HEK293 (cell line): ENCODE measurements around the gene AADAT.

Source experiments
- CTCF ChIA-PET: fragments of 350-600 bp; formaldehyde crosslinking; extraction: SDS; loops from one replicate; lab custom pipeline; 2021; ENCODE audit warnings: antibody characterized with exemption; lab: Yijun Ruan, JAX
- POLR2A ChIA-PET: fragments of 300-600 bp; formaldehyde crosslinking; extraction: SDS; loops from one replicate; lab custom pipeline; 2020; ENCODE audit warnings: antibody characterized with exemption, inconsistent platforms; lab: Yijun Ruan, JAX
- H3K27ac ChIP-seq: fragments of 200-500 bp; sonication (Bioruptor generic); 2 replicates; pipeline ENCODE4 v1.5.1; 2014; ENCODE audit warnings: low read depth, low read length, control low read depth, inconsistent platforms; ENCODE audit errors: extremely low read depth
- H3K36me3 ChIP-seq, 2 experiments: fragments of 200-500 bp in 1 of 2; sonication (Bioruptor generic) in 1 of 2; 1 replicate in 1 of 2; 2 replicates in 1 of 2; pipeline ENCODE4 v1.5.1; 2014 to 2017; ENCODE audit warnings: inconsistent platforms in 2 of 2, low read length in 2 of 2; ENCODE audit not compliant: control insufficient read depth in 2 of 2, insufficient read depth in 1 of 2
- H3K4me1 ChIP-seq: fragments of 200-500 bp; sonication (Bioruptor generic); 2 replicates; pipeline ENCODE4 v1.5.1; 2014; ENCODE audit warnings: mild to moderate bottlenecking, low read length, inconsistent platforms; ENCODE audit not compliant: control insufficient read depth, insufficient read depth
- H3K4me3 ChIP-seq: 2 replicates; pipeline ENCODE4 v1.5.1; 2011; ENCODE audit warnings: low read depth, mild to moderate bottlenecking, control low read depth, low read length, moderate library complexity
- H3K9me3 ChIP-seq: fragments of 200-500 bp; sonication (Bioruptor generic); 2 replicates; pipeline ENCODE4 v1.5.1; 2014; ENCODE audit warnings: low read depth, low read length, inconsistent platforms; ENCODE audit not compliant: control insufficient read depth, insufficient read depth
- BCL11B ChIP-seq: fragments of 450-650 bp; formaldehyde crosslinking; IDR thresholded peaks from 2 replicates; pipeline ENCODE4 v1.5.1; 2016; ENCODE audit warnings: low read depth, missing biosample characterization, missing genetic modification characterization
- GFI1B ChIP-seq: fragments of 450-650 bp; formaldehyde crosslinking; IDR thresholded peaks from 2 replicates; pipeline ENCODE4 v1.5.1; 2016; ENCODE audit warnings: missing biosample characterization, missing genetic modification characterization
- REPIN1 ChIP-seq: fragments of 450-650 bp; formaldehyde crosslinking; IDR thresholded peaks from 2 replicates; pipeline ENCODE4 v1.5.1; 2017; ENCODE audit warnings: missing biosample characterization, missing genetic modification characterization, low read depth
- ZNF146 ChIP-seq: fragments of 450-650 bp; formaldehyde crosslinking; IDR thresholded peaks from 2 replicates; pipeline ENCODE4 v1.5.1; 2016; ENCODE audit warnings: missing biosample characterization, missing genetic modification characterization
- ZNF239 ChIP-seq: fragments of 450-650 bp; formaldehyde crosslinking; IDR thresholded peaks from 2 replicates; pipeline ENCODE4 v1.5.1; 2016; ENCODE audit warnings: missing biosample characterization, missing genetic modification characterization
- ZNF324 ChIP-seq: fragments of 450-650 bp; formaldehyde crosslinking; IDR thresholded peaks from 2 replicates; pipeline ENCODE4 v1.5.1; 2016; ENCODE audit warnings: missing biosample characterization, missing genetic modification characterization
- ZNF341 ChIP-seq: fragments of 450-650 bp; formaldehyde crosslinking; IDR thresholded peaks from 2 replicates; pipeline ENCODE4; 2016; ENCODE audit warnings: low read depth, missing biosample characterization, missing genetic modification characterization
- ZNF37A ChIP-seq: fragments of 450-650 bp; IDR thresholded peaks from 2 replicates; pipeline ENCODE4 v1.5.1; 2018; ENCODE audit warnings: missing biosample characterization, missing genetic modification characterization
- ZNF394 ChIP-seq: fragments of 450-650 bp; formaldehyde crosslinking; IDR thresholded peaks from 2 replicates; pipeline ENCODE4 v1.5.1; 2016; ENCODE audit warnings: missing biosample characterization, missing genetic modification characterization, mild to moderate bottlenecking, moderate library complexity, borderline replicate concordance
- ZNF473 ChIP-seq: fragments of 450-650 bp; formaldehyde crosslinking; IDR thresholded peaks from 2 replicates; pipeline ENCODE4 v1.5.1; 2017; ENCODE audit warnings: missing biosample characterization, missing genetic modification characterization
- ZNF510 ChIP-seq: fragments of 450-650 bp; formaldehyde crosslinking; IDR thresholded peaks from 2 replicates; pipeline ENCODE4 v1.5.1; 2018; ENCODE audit warnings: mild to moderate bottlenecking, missing genetic modification characterization, missing biosample characterization; ENCODE audit not compliant: insufficient replicate concordance
- ZNF514 ChIP-seq: fragments of 450-650 bp; formaldehyde crosslinking; IDR thresholded peaks from 2 replicates; pipeline ENCODE4 v1.5.1; 2016; ENCODE audit warnings: missing biosample characterization, missing genetic modification characterization
- ZNF555 ChIP-seq: fragments of 450-650 bp; formaldehyde crosslinking; conservative IDR thresholded peaks from 2 replicates; pipeline ENCODE4 v1.5.1; 2017; ENCODE audit warnings: missing biosample characterization, mild to moderate bottlenecking, missing genetic modification characterization, inconsistent platforms
- ZNF837 ChIP-seq: fragments of 450-650 bp; formaldehyde crosslinking; IDR thresholded peaks from 2 replicates; pipeline ENCODE4 v1.5.1; 2016; ENCODE audit warnings: missing biosample characterization, missing genetic modification characterization
- TF ChIP-seq, protein P1 (sequence below): fragments of 450-650 bp; IDR thresholded peaks from 2 replicates; pipeline ENCODE4 v1.5.1; 2018; ENCODE audit warnings: missing biosample characterization, mild to moderate bottlenecking, missing genetic modification characterization
- TF ChIP-seq, protein P2 (sequence below): fragments of 450-650 bp; formaldehyde crosslinking; IDR thresholded peaks from 2 replicates; pipeline ENCODE4 v1.5.1; 2016; ENCODE audit warnings: missing biosample characterization, missing genetic modification characterization
- TF ChIP-seq, protein P3 (sequence below): fragments of 450-650 bp; formaldehyde crosslinking; IDR thresholded peaks from 2 replicates; pipeline ENCODE4 v1.5.1; 2016; ENCODE audit warnings: missing biosample characterization, missing genetic modification characterization
- TF ChIP-seq, protein P4 (sequence below): fragments of 450-650 bp; formaldehyde crosslinking; IDR thresholded peaks from 2 replicates; pipeline ENCODE4 v1.5.1; 2017; ENCODE audit warnings: missing biosample characterization, missing genetic modification characterization
- TF ChIP-seq, protein P5 (sequence below): fragments of 450-650 bp; formaldehyde crosslinking; IDR thresholded peaks from 2 replicates; pipeline ENCODE4 v1.5.1; 2016; ENCODE audit warnings: missing biosample characterization, missing genetic modification characterization
- TF ChIP-seq, protein P6 (sequence below): fragments of 450-650 bp; formaldehyde crosslinking; IDR thresholded peaks from 2 replicates; pipeline ENCODE4 v1.5.1; 2017; ENCODE audit warnings: missing biosample characterization, missing genetic modification characterization

The AADAT gene

DNA sequence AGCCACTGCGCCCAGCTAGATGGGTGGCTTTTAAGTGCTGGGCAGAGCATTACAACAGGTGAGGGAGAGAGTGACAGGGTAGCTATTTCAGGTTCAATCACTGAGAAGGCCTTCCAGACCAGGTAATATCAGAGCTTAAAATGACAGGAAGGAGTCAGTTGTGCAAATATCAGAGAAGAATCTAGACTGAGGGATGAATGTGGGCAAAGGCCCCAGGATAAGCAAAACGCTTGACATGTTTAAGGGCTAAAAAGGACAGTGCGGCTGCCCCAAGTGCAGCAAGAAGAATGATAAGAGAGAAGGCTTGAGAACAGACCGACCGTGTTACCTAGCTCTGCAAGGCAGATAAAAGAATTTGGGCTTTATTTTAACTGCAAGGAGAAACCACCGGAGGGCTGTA is 18.6 kb downstream of the AADAT start:
- peaks cover 16 to 79% of the 10 kb centered on the region in 2 experiments for H3K36me3 ChIP-seq
- no peak for TF ChIP-seq ZNF324 (tag by site-specific recombination)
- no peak for TF ChIP-seq ZNF473 (tag by site-specific recombination)
- TF ChIP-seq ZNF239 (tag by site-specific recombination), result no peak
- no peak for TF ChIP-seq ZNF37A
- TF ChIP-seq, protein P1, sequence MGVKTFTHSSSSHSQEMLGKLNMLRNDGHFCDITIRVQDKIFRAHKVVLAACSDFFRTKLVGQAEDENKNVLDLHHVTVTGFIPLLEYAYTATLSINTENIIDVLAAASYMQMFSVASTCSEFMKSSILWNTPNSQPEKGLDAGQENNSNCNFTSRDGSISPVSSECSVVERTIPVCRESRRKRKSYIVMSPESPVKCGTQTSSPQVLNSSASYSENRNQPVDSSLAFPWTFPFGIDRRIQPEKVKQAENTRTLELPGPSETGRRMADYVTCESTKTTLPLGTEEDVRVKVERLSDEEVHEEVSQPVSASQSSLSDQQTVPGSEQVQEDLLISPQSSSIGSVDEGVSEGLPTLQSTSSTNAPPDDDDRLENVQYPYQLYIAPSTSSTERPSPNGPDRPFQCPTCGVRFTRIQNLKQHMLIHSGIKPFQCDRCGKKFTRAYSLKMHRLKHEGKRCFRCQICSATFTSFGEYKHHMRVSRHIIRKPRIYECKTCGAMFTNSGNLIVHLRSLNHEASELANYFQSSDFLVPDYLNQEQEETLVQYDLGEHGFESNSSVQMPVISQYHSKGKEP (tag by site-specific recombination), result no peak
- TF ChIP-seq ZNF555 (tag by site-specific recombination), result no peak
- TF ChIP-seq, protein P2, sequence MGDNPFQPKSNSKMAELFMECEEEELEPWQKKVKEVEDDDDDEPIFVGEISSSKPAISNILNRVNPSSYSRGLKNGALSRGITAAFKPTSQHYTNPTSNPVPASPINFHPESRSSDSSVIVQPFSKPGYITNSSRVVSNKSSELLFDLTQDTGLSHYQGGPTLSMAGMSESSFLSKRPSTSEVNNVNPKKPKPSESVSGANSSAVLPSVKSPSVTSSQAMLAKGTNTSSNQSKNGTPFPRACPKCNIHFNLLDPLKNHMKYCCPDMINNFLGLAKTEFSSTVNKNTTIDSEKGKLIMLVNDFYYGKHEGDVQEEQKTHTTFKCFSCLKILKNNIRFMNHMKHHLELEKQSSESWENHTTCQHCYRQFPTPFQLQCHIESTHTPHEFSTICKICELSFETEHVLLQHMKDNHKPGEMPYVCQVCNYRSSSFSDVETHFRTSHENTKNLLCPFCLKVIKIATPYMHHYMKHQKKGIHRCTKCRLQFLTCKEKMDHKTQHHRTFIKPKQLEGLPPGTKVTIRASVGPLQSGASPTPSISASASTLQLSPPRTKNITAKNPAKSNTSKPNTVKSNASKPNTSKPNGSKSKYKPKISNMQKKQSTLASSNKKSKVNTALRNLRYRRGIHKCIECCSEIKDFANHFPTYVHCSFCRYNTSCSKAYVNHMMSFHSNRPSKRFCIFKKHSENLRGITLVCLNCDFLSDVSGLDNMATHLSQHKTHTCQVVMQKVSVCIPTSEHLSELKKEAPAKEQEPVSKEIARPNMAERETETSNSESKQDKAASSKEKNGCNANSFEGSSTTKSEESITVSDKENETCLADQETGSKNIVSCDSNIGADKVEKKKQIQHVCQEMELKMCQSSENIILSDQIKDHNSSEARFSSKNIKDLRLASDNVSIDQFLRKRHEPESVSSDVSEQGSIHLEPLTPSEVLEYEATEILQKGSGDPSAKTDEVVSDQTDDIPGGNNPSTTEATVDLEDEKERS (tag by site-specific recombination), result no peak
- no peak for TF ChIP-seq ZNF837 (tag by site-specific recombination)
- TF ChIP-seq, protein P3, sequence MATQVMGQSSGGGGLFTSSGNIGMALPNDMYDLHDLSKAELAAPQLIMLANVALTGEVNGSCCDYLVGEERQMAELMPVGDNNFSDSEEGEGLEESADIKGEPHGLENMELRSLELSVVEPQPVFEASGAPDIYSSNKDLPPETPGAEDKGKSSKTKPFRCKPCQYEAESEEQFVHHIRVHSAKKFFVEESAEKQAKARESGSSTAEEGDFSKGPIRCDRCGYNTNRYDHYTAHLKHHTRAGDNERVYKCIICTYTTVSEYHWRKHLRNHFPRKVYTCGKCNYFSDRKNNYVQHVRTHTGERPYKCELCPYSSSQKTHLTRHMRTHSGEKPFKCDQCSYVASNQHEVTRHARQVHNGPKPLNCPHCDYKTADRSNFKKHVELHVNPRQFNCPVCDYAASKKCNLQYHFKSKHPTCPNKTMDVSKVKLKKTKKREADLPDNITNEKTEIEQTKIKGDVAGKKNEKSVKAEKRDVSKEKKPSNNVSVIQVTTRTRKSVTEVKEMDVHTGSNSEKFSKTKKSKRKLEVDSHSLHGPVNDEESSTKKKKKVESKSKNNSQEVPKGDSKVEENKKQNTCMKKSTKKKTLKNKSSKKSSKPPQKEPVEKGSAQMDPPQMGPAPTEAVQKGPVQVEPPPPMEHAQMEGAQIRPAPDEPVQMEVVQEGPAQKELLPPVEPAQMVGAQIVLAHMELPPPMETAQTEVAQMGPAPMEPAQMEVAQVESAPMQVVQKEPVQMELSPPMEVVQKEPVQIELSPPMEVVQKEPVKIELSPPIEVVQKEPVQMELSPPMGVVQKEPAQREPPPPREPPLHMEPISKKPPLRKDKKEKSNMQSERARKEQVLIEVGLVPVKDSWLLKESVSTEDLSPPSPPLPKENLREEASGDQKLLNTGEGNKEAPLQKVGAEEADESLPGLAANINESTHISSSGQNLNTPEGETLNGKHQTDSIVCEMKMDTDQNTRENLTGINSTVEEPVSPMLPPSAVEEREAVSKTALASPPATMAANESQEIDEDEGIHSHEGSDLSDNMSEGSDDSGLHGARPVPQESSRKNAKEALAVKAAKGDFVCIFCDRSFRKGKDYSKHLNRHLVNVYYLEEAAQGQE (tag by site-specific recombination), result no peak
- TF ChIP-seq, protein P4, sequence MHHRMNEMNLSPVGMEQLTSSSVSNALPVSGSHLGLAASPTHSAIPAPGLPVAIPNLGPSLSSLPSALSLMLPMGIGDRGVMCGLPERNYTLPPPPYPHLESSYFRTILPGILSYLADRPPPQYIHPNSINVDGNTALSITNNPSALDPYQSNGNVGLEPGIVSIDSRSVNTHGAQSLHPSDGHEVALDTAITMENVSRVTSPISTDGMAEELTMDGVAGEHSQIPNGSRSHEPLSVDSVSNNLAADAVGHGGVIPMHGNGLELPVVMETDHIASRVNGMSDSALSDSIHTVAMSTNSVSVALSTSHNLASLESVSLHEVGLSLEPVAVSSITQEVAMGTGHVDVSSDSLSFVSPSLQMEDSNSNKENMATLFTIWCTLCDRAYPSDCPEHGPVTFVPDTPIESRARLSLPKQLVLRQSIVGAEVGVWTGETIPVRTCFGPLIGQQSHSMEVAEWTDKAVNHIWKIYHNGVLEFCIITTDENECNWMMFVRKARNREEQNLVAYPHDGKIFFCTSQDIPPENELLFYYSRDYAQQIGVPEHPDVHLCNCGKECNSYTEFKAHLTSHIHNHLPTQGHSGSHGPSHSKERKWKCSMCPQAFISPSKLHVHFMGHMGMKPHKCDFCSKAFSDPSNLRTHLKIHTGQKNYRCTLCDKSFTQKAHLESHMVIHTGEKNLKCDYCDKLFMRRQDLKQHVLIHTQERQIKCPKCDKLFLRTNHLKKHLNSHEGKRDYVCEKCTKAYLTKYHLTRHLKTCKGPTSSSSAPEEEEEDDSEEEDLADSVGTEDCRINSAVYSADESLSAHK (tag by site-specific recombination), result no peak
- TF ChIP-seq, protein P5, sequence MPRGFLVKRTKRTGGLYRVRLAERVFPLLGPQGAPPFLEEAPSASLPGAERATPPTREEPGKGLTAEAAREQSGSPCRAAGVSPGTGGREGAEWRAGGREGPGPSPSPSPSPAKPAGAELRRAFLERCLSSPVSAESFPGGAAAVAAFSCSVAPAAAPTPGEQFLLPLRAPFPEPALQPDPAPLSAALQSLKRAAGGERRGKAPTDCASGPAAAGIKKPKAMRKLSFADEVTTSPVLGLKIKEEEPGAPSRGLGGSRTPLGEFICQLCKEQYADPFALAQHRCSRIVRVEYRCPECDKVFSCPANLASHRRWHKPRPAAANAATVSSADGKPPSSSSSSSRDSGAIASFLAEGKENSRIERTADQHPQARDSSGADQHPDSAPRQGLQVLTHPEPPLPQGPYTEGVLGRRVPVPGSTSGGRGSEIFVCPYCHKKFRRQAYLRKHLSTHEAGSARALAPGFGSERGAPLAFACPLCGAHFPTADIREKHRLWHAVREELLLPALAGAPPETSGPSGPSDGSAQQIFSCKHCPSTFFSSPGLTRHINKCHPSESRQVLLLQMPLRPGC (tag by site-specific recombination), result no peak
- no peak for TF ChIP-seq REPIN1 (tag by site-specific recombination)
- no peak for TF ChIP-seq ZNF341 (tag by site-specific recombination)
- no peak for TF ChIP-seq BCL11B (tag by site-specific recombination)
- no peak for TF ChIP-seq ZNF514 (tag by site-specific recombination)
- no peak for TF ChIP-seq ZNF394 (tag by site-specific recombination)
- no peak for TF ChIP-seq ZNF146 (tag by site-specific recombination)
- no peak for TF ChIP-seq GFI1B (tag by site-specific recombination)
- TF ChIP-seq, protein P6, sequence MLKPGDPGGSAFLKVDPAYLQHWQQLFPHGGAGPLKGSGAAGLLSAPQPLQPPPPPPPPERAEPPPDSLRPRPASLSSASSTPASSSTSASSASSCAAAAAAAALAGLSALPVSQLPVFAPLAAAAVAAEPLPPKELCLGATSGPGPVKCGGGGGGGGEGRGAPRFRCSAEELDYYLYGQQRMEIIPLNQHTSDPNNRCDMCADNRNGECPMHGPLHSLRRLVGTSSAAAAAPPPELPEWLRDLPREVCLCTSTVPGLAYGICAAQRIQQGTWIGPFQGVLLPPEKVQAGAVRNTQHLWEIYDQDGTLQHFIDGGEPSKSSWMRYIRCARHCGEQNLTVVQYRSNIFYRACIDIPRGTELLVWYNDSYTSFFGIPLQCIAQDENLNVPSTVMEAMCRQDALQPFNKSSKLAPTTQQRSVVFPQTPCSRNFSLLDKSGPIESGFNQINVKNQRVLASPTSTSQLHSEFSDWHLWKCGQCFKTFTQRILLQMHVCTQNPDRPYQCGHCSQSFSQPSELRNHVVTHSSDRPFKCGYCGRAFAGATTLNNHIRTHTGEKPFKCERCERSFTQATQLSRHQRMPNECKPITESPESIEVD (tag by site-specific recombination), result no peak
- TF ChIP-seq ZNF510, result no peak
- no peak overlapping the region for H3K4me3 ChIP-seq
- no peaks in the 10 kb centered on the region for H3K9me3 ChIP-seq
- H3K27ac ChIP-seq, result no peak overlapping the region
- POLR2A ChIA-PET, result no interaction called here
- CTCF ChIA-PET, result no interaction called here
- H3K4me1 ChIP-seq, result no peaks in the 10 kb centered on the region
